ENCODE results near the gene FOXD4L1.
A peak's percentile ranks its signal among the peaks of the same experiment; 100 is the strongest.
"Not testable (repeated sequence)": the region's sequence is repeated elsewhere in the genome, so short reads cannot be mapped to it uniquely, and the experiment has no call there.

Gene FOXD4L1

DNA sequence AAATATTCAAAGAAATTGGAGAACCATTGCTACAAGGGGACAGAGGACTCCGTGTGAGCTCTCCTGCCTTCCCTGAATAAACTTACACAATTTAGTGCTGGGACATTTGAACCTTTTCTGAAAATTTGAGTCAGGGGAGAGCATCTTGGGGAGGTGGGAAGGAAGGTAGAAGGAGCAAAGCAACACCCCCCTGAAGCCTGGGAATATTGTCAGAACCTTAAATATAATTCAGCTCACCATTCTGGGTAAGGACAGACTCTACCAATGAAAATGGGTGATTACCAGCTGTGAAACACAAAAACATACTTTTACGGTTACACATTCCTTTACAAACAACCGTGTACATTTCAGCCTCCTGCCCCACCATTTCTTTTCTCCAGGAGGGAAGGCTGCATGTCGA lies at the start of gene FOXD4L1:
FOXD4L1 (plus strand) TSS at position 301 of the 400 bp plus-strand sequence. CDS start 592 bp downstream, outside the sequence.
- not testable (repeated sequence) for DNase-seq

- not testable (repeated sequence) for DNase-seq
Observed at GRCh38 chr2:113465770-113466169, 32.7 kb upstream of the FOXD4L1 start.

DNA sequence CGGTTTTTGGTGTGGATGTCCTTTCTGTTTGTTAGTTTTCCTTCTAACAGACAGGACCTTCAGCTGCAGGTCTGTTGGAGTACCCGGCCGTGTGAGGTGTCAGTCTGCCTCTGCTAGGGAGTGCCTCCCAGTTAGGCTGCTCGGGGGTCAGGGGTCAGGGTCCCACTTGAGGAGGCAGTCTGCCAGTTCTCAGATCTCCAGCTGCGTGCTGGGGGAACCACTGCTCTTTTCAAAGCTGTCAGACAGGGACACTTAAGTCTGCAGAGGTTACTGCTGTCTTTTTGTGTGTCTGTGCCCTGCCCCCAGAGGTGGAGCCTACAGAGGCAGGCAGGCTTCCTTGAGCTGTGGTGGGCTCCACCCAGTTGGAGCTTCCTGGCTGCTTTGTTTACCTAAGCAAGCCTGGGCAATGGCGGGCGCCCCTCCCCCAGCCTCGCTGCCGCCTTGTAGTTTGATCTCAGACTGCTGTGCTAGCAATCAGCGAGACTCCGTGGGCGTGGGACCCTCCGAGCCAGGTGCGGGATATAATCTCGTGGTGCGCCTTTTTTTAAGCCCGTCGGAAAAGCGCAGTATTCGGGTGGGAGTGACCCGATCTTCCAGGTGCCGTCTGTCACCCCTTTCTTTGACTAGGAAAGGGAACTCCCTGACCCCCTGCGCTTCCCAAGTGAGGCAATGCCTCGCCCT lies 21.6 kb upstream of the FOXD4L1 start:
- not testable (repeated sequence) for DNase-seq

DNA sequence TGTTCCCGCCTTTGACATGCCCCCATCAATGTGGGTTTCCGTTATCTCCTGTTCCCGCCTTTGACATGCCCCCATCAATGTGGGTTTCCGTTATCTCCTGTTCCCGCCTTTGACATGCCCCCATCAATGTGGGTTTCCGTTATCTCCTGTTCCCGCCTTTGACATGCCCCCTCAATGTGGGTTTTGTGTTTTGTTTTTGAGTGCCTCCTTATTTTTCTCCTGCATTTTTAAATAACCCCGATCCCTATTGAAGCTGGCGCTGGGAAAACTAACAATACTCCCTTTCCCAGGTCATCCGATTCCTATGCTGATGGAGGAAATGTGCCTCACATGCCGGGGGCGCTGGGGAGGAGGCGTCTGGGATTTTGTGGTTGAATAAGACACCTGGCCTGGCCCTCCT lies 1.9 kb upstream of the FOXD4L1 start:
- DNase-seq, result not testable (repeated sequence)

GRCh38 chr2:113499019-113499885 lies 787 bp downstream of the FOXD4L1 start:
- DNase-seq, result not testable (repeated sequence)

DNA sequence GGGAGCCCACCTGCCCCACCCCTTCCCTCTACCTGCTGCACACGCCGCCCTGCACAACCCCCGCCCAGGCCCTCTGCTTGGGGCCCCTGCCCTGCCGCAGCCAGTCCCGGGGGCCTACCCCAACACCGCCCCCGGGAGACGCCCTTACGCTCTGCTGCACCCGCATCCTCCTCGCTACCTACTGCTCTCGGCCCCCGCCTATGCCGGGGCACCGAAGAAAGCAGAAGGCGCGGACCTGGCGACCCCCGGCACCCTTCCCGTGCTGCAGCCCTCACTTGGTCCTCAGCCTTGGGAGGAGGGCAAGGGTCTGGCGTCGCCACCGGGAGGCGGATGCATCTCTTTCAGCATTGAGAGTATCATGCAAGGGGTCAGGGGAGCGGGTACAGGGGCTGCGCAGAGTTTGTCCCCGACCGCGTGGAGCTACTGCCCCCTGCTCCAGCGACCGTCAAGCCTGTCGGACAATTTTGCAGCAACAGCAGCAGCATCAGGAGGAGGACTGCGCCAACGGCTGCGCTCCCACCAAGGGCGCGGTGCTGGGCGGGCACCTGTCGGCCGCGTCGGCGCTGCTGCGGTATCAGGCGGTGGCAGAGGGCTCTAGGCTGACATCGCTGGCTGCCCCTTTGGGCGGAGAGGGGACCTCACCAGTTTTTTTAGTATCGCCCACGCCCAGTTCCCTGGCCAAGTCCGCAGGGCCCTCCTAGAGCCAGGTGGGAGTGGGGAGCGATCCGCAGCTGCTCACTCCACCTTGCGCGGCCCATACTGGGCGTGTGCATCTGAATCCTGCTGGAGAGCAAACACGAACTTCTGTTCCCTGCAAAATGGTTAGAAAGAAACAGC lies 1.6 kb downstream of the FOXD4L1 start:
- DNase-seq, result not testable (repeated sequence)

DNA sequence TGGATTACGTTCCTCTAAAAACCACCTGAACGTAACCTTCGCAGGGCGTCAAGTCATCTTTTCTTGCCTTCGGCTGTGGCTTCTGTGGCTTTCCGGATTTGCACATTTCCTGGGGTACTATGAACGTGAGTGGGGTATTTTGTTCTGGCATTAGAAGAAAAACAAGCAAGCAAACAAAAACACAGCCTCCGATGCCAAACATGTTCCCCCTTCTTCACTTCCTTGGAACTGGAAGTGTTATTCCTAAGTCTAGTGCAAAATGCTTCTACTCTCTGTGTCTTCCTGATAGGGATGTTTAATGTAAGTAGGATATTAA lies 2.2 kb downstream of the FOXD4L1 start:
- not testable (repeated sequence) for DNase-seq

GRCh38 chr2:113502216-113503093 lies 4.0 kb downstream of the FOXD4L1 start:
- not testable (repeated sequence) for DNase-seq

GRCh38 chr2:113503094-113504042 lies 4.9 kb downstream of the FOXD4L1 start:
- DNase-seq, result peak in 1 of 2 experiments; percentile 12

DNA sequence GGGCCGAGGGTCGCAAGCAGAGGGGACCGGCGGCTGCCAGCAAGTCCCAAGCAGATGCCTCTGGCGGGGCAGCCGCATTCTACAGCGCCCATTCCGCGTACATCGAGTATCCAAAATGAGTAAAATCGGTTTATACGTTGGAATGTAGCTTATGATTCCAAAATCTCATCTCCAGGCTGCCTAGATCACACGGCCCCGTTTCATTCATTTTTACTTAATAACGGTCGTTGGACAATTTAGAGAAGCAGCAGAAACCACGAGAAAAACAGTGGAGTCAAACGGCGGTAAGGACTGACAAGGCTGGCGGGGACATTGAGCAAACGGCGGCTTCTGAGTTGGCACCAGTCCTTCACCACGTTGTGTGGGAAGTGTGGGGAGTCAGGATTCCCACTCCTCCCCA lies 5.6 kb downstream of the FOXD4L1 start:
- not testable (repeated sequence) for DNase-seq

DNA sequence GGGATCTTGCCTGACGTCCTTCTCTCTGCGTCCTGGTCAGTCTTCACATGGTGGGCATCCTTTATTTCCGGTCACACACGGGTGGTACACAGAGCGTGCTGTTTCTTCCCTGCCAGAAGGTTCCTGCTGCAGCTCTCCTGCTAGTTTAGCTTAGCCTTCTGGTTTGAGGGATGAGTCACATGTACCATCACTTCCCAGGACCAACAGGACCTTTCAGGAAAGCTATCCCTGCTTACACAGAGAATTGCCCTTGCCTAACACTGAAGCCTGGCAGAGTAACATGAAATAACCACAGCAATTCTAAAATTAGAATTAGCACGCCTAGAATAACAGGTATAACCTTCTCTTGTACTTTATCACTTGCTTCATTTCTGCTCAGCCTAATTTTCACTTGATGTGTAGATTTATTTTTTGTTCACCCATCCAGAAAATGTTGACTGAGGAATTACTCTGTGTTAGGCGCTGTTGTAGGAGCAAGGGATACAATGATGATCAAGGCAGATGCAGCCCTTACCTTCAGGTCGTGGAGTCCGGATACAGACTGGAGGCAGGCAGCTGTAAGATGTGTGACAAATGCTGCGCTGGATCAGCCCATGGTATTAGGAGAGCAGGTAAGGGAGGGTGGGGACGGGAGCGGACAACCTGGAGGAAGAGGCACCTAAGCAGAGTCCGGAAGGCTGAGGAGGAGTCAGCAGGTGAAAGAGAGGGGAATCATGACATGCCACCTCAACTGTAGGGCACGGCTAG lies 9.1 kb downstream of the FOXD4L1 start:
- not testable (repeated sequence) for DNase-seq

GRCh38 chr2:113508187-113508586 lies 9.7 kb downstream of the FOXD4L1 start:
- not testable (repeated sequence) for DNase-seq

- not testable (repeated sequence) for DNase-seq
Observed at GRCh38 chr2:113510913-113511312, 12.4 kb downstream of the FOXD4L1 start.

GRCh38 chr2:113511859-113512258 lies 13.4 kb downstream of the FOXD4L1 start:
- DNase-seq, result not testable (repeated sequence)

GRCh38 chr2:113515457-113515856 lies 17.0 kb downstream of the FOXD4L1 start:
- DNase-seq, result not testable (repeated sequence)

GRCh38 chr2:113515995-113516394 lies 17.5 kb downstream of the FOXD4L1 start:
- not testable (repeated sequence) for DNase-seq

DNA sequence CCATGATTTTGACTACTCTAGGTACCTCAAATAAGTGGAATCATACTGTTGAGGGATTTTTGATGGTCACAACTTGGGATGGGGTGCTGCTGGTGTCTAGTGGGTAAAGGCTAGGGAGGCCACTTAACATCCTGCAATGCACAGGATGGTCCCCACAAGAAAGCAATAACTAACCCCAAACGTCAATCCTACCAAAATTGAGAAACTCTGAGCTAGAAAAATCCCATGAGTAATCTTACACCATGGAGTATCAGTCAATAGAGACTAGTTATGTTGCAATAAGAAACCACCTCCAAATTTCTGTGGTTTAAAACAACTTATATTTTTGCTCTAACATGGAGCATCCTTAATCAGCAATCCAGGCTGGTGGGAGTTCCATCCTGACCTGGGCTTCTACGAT lies 18.6 kb downstream of the FOXD4L1 start:
- not testable (repeated sequence) for DNase-seq

DNA sequence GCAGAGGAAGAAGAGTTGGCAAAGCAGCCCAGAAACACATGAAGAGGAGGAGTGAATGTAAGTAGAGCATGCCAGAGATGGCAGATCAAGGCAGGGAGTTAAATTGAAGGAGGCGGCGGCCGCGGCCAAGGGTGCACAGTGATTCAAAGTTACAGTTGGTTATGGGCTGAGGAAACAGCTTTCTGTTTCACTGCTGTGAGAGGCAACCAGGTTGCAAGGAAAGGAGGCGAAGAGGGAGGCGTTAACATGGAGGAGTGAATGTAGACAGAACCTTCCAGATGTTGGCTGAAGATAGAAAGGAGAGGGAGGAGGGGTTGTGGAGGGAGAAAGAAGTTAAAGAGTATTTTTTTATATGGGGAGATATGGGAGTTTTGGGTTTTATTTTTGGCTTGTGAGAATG lies 22.4 kb downstream of the FOXD4L1 start:
- not testable (repeated sequence) for DNase-seq

DNA sequence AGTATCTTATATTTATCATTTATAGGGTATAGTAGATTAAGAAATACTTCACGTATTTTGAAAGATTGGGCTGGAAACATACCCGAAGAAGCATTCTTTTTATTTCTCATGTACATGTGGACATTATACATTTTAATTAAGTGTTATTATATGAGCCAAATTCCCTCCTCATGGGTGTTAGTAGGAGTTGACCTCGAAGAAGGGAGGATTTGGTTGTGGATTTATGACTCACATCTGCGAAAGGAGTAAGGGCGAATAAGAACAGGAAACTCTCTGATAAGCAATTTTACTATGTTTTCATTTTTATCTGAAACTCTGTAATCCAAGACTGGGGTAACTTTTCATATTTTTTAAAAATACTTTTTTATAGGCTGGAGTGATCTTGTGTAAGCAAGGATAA lies 23.0 kb downstream of the FOXD4L1 start:
- DNase-seq, result not testable (repeated sequence)

DNA sequence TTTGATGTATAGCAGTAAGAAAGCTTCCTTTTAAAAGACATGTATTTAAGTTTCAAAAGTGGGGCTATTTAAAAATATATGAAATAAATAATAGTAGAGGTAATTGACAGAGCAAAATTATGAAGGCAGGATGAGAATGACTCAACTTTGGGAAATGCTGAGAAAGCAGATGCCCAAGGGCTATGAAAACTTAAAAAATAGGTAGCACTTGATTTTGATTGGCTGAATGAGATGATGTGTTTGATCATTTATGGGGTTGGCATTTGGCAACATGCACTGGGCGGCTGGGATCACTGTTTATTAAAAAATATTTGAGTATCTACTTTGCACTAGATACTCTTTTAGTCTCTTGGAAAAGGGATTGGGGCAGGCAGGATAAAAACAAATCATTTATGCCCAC lies 26.5 kb downstream of the FOXD4L1 start:
- not testable (repeated sequence) for DNase-seq

Measured in activated CD4-positive, alpha-beta T cell treated with anti-CD3 and anti-CD28 coated beads, Interleukin-2, amount 50 U/mL, for 4 hours (primary cell).